ENCODE measurements around the gene ZNF445. TPM values are rescaled to one million over a fixed set of nuclear protein-coding genes. Genes with fewer than 3 reads are reported as not detected.

Gene ZNF445
- total and polyA plus RNA-seq, 9 of the 15 experiments (the other 6 are each of a cell fraction or from before 2014, with no cell fraction given) = 1.2 to 26.9 (median 10.6) TPM

DNA sequence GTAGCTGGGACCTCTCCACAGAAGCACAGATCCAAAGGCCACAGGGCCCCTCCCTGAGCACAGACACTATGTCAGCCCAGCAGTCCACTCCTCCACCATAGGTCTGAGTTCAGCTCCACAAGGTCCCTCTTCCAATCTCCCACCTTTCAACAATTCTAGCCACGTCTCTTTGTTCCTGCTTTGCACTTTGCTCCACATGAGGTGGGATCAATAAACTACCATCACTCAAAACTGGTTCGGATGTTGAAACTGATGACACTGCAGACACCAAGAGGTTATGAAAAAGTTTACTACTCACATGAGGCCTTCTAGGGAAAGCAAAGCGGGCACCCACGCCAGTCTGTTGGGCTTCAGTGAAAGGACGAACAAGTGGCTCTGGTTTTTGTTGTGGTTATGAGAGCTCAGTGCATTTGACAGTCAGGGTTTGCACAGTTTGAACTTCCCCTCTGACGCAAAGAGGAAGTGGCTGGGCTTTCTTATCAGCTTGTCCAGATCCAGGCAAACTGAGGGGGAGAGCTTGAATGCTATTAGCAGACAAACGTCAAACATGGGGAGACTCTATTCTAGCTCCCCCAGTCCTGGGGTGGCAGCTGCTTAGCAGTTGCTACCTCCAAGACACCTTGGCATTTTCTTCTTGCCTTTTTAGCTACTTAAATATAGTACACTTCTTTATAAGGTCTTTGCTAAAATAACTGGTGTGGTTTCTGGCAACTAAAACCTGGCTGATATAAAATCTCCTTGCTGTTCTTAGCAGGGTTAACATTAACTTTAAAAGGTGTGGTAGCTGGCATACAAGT lies 37.8 kb downstream of the ZNF445 start (continued):
- TF ChIP-seq POLR2AphosphoS2 (IDR thresholded peaks at IDR 0.05; ENCODE audit: low read length) (peak; percentile 93), CAMTA2 (CRISPR knock-in tag; conservative IDR thresholded peaks at IDR 0.05) (no peak), POLR2AphosphoS5 (IDR thresholded peaks at IDR 0.05; ENCODE audit: control insufficient read depth, insufficient read depth, low read depth, low read length) (peak; percentile 98), GTF3C2 (IDR thresholded peaks at IDR 0.05; ENCODE audit: borderline replicate concordance, extremely low read depth, insufficient read length) (no peak), ZNF778 (CRISPR knock-in tag; IDR thresholded peaks at IDR 0.05) (no peak), KAT2B (IDR thresholded peaks at IDR 0.05; ENCODE audit: low read depth, low read length) (no peak), HNRNPH1 (optimal IDR thresholded peaks at IDR 0.05; ENCODE audit: low read depth, low read length) (no peak), ZBTB5 (IDR thresholded peaks at IDR 0.05) (no peak), ARHGAP35 (IDR thresholded peaks at IDR 0.05; ENCODE audit: partially characterized antibody) (peak; percentile 24), NCOA2 (IDR thresholded peaks at IDR 0.05; ENCODE audit: partially characterized antibody in 2 of 2) (peak; percentile 60 to 76), FOXJ3 (CRISPR knock-in tag; IDR thresholded peaks at IDR 0.05) (peak; percentile 11; the same call in 1 of the 2 replicates), DPF2 (IDR thresholded peaks at IDR 0.05) (peak; percentile 99)
- TF ChIP-seq, protein P1, sequence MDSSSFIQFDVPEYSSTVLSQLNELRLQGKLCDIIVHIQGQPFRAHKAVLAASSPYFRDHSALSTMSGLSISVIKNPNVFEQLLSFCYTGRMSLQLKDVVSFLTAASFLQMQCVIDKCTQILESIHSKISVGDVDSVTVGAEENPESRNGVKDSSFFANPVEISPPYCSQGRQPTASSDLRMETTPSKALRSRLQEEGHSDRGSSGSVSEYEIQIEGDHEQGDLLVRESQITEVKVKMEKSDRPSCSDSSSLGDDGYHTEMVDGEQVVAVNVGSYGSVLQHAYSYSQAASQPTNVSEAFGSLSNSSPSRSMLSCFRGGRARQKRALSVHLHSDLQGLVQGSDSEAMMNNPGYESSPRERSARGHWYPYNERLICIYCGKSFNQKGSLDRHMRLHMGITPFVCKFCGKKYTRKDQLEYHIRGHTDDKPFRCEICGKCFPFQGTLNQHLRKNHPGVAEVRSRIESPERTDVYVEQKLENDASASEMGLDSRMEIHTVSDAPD (CRISPR knock-in tag; IDR thresholded peaks at IDR 0.05) = no peak
- TF ChIP-seq, protein P2, sequence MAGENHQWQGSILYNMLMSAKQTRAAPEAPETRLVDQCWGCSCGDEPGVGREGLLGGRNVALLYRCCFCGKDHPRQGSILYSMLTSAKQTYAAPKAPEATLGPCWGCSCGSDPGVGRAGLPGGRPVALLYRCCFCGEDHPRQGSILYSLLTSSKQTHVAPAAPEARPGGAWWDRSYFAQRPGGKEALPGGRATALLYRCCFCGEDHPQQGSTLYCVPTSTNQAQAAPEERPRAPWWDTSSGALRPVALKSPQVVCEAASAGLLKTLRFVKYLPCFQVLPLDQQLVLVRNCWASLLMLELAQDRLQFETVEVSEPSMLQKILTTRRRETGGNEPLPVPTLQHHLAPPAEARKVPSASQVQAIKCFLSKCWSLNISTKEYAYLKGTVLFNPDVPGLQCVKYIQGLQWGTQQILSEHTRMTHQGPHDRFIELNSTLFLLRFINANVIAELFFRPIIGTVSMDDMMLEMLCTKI (IDR thresholded peaks at IDR 0.05; ENCODE audit: partially characterized antibody) = no peak

Measured in K562 (cell line).